GM12874 (cell line): ENCODE measurements around the gene CSPG4.

Source experiments
- TF ChIP-seq, protein P1 (sequence below): IDR thresholded peaks from 2 replicates; pipeline ENCODE4 v1.5.1; 2011; ENCODE audit warnings: low read depth, mild to moderate bottlenecking, control low read depth, low read length, moderate library complexity; ENCODE audit not compliant: insufficient read depth

CSPG4 gene

DNA sequence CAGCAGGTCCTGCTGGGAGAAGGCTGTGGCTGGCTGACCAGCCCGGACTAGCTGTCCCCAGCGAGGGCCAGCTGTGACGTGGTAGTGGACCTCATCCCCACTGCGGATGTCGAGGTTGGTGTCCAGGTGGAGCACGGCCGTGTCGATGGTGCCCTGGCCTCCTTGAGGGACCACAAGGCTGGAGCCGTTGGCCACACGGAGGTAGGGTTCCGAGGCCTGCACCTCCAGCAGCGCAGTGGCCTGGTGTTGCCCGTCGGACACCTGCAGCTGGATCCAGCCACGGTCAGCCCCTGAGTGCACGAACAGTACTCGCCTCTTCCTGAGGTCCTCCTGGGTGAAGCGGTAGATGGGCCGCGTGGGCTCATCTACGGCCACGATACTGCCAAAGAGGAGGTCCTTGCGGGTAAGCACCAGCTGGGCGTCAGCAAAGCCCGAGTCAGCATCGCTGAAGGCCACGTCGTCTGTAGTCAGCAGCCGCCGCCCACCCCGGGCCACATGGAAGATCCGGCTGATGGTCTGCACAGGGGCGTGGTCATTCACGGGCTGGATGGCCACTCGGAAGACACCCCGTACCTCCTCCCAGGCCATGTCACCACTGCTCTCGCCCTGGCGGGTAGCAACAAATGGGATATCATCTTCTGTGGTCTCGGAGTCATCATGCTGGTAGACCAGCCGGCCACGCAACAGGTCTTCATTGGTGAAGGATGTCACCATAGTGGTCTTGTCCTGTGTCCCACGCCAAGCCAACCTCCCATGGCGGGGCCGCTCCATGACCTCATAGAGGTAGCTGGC is 25.0 kb downstream of the CSPG4 start:
- TF ChIP-seq, protein P1, sequence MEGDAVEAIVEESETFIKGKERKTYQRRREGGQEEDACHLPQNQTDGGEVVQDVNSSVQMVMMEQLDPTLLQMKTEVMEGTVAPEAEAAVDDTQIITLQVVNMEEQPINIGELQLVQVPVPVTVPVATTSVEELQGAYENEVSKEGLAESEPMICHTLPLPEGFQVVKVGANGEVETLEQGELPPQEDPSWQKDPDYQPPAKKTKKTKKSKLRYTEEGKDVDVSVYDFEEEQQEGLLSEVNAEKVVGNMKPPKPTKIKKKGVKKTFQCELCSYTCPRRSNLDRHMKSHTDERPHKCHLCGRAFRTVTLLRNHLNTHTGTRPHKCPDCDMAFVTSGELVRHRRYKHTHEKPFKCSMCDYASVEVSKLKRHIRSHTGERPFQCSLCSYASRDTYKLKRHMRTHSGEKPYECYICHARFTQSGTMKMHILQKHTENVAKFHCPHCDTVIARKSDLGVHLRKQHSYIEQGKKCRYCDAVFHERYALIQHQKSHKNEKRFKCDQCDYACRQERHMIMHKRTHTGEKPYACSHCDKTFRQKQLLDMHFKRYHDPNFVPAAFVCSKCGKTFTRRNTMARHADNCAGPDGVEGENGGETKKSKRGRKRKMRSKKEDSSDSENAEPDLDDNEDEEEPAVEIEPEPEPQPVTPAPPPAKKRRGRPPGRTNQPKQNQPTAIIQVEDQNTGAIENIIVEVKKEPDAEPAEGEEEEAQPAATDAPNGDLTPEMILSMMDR: no peak

DNA sequence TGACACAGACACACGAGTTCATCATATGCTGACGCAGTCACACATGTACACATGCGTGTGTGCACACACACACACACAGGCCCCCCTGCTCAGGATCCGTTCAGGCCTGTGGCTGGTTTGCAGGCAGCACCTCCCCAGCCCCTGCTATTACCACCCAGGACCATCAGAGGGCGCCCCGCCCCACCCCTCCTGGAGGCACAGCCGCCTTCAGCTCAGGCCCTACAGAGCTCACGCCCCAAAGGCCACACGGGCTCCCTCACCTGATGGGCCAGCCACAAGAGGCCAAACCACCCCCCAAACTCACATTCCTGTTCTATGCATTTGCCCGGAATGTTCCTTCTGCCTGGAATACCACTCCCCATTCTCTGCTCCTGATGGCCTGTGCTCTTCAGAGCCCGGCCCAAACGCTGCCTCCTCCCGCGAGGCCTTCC is 26.4 kb downstream of the CSPG4 start:
- TF ChIP-seq, protein P1: peak; percentile 83

DNA sequence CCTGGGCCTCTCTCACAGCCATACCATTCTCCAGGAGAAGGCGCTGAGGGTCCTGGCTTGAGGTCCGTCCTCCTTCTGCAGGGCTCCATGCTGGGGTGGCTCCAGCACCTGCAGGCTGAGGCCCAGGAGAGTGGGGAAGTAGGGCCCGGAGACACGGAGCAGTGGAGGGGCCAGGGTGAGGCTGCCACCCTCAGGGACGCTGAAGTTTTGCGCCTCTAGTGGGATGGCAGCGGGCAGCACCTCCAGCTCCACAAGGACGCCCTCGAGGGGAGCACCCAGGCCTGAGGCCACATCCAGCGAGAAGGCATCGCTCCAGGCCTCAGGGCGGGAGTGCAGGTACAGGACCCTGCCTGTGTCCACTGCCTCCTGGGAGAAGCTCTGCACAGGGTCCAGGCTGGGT is 27.5 kb downstream of the CSPG4 start:
- TF ChIP-seq, protein P1: no peak

DNA sequence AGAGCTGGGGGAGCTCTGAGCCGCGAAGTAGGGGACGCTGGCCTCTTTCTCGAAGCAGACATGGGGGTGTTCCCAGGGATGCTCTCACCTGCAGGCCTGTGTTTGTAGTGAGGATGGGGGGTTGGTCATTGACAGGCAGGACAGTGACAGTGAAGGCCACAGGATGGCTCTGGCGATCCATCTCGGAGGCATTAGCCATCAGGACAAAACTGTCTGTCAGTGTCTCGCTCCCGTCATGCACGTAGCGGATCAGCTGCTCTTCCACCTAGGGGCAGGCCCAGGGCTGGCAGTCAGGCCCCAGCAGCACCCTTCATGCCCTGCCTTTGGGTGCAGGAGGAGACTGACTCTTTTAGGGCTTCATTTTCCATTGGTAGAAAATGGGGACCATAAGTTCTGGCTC is 28.0 kb downstream of the CSPG4 start:
- TF ChIP-seq, protein P1: no peak

DNA sequence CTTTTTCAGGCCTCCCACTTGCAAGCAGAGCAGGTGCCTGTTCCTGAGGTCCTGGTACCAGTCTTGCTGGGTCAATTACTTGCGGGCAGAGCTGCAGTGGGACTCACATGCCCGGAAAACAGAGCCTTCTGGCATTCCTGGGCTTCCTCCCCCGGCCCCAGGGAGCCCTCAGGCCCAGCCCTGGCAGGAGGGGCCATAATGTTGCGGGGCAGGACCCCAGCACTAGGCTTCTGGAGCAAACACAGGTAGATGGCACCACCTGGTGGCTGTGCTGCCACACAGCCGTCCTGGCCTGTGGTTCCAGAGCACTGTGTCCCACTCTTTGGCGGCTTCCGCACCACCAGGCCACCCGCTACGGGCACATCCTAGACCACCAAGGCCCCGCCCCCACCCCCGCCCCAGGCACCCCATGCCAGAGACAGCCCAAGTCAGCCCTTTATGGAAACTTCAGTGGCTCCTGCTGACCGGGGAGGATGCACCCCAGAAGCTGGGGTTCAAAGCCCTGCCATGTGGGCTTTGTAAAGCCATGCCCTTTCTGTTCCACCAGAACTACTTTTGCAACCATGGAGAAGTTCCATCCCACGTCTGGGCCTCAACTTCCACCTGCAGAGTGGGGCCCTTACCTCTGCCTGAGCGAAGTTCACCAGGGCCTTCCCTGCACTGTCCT is 28.9 kb downstream of the CSPG4 start:
- TF ChIP-seq, protein P1: peak; percentile 89

DNA sequence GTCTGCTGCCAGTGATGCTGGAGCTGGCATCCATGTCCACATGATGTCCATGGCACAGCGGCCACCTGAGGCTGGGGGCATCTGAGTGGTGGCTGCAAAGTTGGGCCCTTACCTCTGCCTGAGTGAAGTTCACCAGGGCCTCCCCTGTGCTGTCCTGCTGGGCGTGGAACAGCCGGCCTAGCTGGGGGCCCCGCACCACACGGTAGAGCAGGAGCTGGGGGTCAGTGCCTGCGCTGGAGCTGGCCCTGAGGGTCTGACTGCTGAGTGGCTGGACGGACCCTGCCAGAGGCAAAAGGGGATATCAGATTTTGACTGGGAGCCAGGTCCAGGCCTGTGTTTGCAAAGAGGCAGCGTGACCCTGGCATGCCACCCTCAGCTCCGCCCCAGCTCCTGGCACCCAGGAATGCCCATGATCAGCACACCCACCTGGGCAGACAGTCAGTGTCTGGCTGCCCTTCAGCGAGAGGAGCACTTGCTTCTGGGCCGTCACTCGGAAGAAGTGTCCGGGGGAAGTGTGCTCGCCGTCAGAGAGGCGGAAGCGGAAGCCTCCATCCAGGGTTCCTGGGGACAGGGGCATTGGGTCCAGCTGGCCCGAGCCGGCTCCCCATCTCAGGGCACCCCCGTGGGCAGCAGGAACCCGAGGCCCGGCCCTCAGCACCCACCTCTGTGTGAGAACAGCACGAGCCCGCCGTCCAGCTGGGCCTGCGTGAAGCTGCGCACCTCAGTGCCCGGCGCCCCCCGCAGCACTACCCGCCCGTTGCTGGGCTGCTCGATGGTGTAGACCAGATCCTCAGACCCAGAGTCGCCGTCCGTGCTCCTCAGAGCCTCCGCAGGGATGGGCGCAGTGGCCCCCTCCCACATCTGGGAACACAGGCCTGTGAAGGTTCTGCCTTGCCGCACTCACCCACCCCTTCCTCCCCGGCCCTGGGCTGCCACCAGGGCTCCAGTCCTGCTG is 30.2 kb downstream of the CSPG4 start:
- TF ChIP-seq, protein P1: no peak

DNA sequence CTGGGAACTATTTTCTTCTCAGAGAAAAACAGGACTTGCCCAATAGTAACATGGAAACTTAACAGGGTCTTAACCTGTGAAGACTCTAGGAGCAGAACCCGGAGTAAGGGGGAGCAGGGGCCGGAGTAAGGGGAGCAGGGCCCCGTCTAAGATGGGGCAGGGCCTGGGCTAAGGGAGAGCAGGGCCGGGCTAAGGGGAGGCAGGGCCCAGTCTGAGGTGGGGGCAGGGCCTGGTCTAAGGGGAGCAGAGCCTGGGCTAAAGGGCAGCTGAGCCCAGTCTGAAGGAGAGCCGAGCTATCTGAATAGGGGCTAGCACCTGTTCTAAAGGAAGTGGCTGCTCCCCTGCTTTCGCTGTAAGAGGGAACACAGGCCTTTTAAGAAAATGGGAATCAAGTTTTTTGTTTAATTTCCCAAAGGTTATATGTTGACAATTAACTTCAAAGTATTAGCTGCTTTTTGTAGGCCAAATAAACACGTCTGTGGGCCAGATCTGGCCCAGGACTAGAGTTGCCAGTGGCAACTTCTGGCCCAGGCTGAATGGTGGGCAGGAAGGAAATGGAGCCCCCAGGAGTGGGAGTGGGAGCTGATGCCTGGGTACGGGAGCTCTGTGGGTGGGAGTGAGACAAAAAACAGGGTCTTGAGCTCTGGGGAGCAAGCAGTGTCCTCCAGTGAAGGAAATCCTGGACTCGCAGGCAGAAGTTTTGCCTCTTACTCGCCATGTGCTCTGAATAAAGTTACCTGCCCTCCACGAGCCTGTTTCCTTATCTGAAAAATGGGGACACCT is 32.5 kb downstream of the CSPG4 start:
- TF ChIP-seq, protein P1: no peak
